Activated CD4-positive, alpha-beta memory T cell treated with anti-CD3 and anti-CD28 coated beads, Interleukin-2, amount 10 ng/mL, durations not matched to agents 7 days and 5 days (primary cell): ENCODE results near the gene EPAS1. TPM values are rescaled to one million over a fixed set of nuclear protein-coding genes. Genes with fewer than 3 reads are reported as not detected.
A peak's percentile ranks its signal among the peaks of the same experiment; 100 is the strongest.

Source experiments
- CTCF ChIA-PET: fragments of 350-600 bp; sonication (Branson Sonifier 250); formaldehyde crosslinking; loops from one replicate; lab custom pipeline; 2021; ENCODE audit warnings: antibody characterized with exemption, inconsistent platforms; lab: Charles Lee
- POLR2A ChIA-PET: fragments of 350-600 bp; sonication (Branson Sonifier 250); formaldehyde crosslinking; loops from one replicate; lab custom pipeline; 2021; ENCODE audit warnings: antibody characterized with exemption; lab: Charles Lee
- DNase-seq: peaks from one replicate; pipeline ENCODE4 v3.0.0-alpha.2; 2020
- H3K27ac Mint-ChIP-seq: one replicate; pipeline ENCODE4 v1.8.0; 2021; ENCODE audit warnings: mild to moderate bottlenecking, mixed read lengths
- H3K27me3 Mint-ChIP-seq: one replicate; pipeline ENCODE4 v1.8.0; 2021; ENCODE audit warnings: mixed read lengths
- H3K36me3 Mint-ChIP-seq: one replicate; pipeline ENCODE4 v1.8.0; 2021; ENCODE audit warnings: low read depth, mixed read lengths
- H3K4me1 Mint-ChIP-seq: one replicate; pipeline ENCODE4 v1.8.0; 2021; ENCODE audit warnings: mixed read lengths
- H3K4me3 Mint-ChIP-seq: one replicate; pipeline ENCODE4 v1.8.0; 2021; ENCODE audit warnings: mild to moderate bottlenecking, mixed read lengths
- H3K9me3 Mint-ChIP-seq: one replicate; pipeline ENCODE4 v1.8.0; 2021; ENCODE audit warnings: mixed read lengths
- total RNA-seq, 2 experiments: library from RNA; stranded (reverse); gene quantifications; one replicate each; pipeline ENCODE4 v1.2.3, GENCODE V29; 2021

Gene EPAS1
- total RNA-seq, 2 experiments from 2014 or later: 76.3 to 79.0 TPM

- no peak for DNase-seq
- Mint-ChIP-seq H3K4me3 (no peak overlapping the region), H3K4me1 (peaks cover 11% of the 10 kb centered on the region), H3K27me3 (peaks cover 4% of the 10 kb centered on the region), H3K9me3 (no peaks in the 10 kb centered on the region), H3K36me3 (no peaks in the 10 kb centered on the region), H3K27ac (no peak overlapping the region)
- POLR2A ChIA-PET: no interaction called here
- CTCF ChIA-PET: no interaction called here
These were observed 33.9 kb upstream of the EPAS1 start for GRCh38 chr2:46263347-46263746.

GRCh38 chr2:46264447-46264846 is 32.8 kb upstream of the EPAS1 start:
- Mint-ChIP-seq H3K4me1 (peaks cover 18% of the 10 kb centered on the region), H3K27me3 (peaks cover 4% of the 10 kb centered on the region), H3K36me3 (no peaks in the 10 kb centered on the region), H3K27ac (no peak overlapping the region), H3K9me3 (no peaks in the 10 kb centered on the region), H3K4me3 (no peak overlapping the region)
- no peak for DNase-seq
- ChIA-PET POLR2A (no interaction called here), CTCF (no interaction called here)

GRCh38 chr2:46266134-46266533 is 31.1 kb upstream of the EPAS1 start:
- CTCF ChIA-PET: interaction anchor here (1.2 kb wide), 1 partner anchor 11 kb away, joined by 4 read pairs; no protein-coding TSS in a partner anchor
- no peak for DNase-seq
- H3K4me3 Mint-ChIP-seq: no peak overlapping the region
- POLR2A ChIA-PET: no interaction called here
- no peaks in the 10 kb centered on the region for H3K36me3 Mint-ChIP-seq
- H3K9me3 Mint-ChIP-seq: no peaks in the 10 kb centered on the region
- H3K4me1 Mint-ChIP-seq: peaks cover 33% of the 10 kb centered on the region
- H3K27ac Mint-ChIP-seq: no peak overlapping the region
- peaks cover 4% of the 10 kb centered on the region for H3K27me3 Mint-ChIP-seq

- CTCF ChIA-PET: interaction anchor here (1.2 kb wide), 2 partner anchors 10 to 39 kb away, joined by 3 to 4 read pairs; no protein-coding TSS in a partner anchor
- Mint-ChIP-seq H3K4me1 (peaks cover 33% of the 10 kb centered on the region), H3K27me3 (peaks cover 2% of the 10 kb centered on the region), H3K4me3 (no peak overlapping the region), H3K36me3 (no peaks in the 10 kb centered on the region), H3K27ac (no peak overlapping the region), H3K9me3 (no peaks in the 10 kb centered on the region)
- POLR2A ChIA-PET: interaction anchor here (1.3 kb wide), 1 partner anchor 8 kb away, joined by 5 read pairs; no protein-coding TSS in a partner anchor
- no peak for DNase-seq
These were observed 29.6 kb upstream of the EPAS1 start for GRCh38 chr2:46267616-46268015.

GRCh38 chr2:46268196-46268595 is 29.0 kb upstream of the EPAS1 start:
- no peak for DNase-seq
- CTCF ChIA-PET: interaction anchor here (1.2 kb wide), 1 partner anchor 39 kb away, joined by 3 read pairs; no protein-coding TSS in a partner anchor

GRCh38 chr2:46269001-46269400 is 28.2 kb upstream of the EPAS1 start:
- Mint-ChIP-seq H3K36me3 (no peaks in the 10 kb centered on the region), H3K4me1 (peaks cover 33% of the 10 kb centered on the region), H3K9me3 (no peaks in the 10 kb centered on the region), H3K27ac (no peak overlapping the region), H3K27me3 (peaks cover 2% of the 10 kb centered on the region), H3K4me3 (no peak overlapping the region)
- DNase-seq: no peak
- CTCF ChIA-PET: interaction anchor here (1.2 kb wide), 1 partner anchor 40 kb away, joined by 3 read pairs; no protein-coding TSS in a partner anchor
- POLR2A ChIA-PET: interaction anchor here (1.3 kb wide), 1 partner anchor 9 kb away, joined by 5 read pairs; no protein-coding TSS in a partner anchor

More at GRCh38 chr2:46268196-46268595, 29.0 kb upstream of the EPAS1 start:
- POLR2A ChIA-PET: interaction anchor here (1.3 kb wide), 1 partner anchor 8 kb away, joined by 5 read pairs; no protein-coding TSS in a partner anchor
- H3K9me3 Mint-ChIP-seq: no peaks in the 10 kb centered on the region
- no peak overlapping the region for H3K4me3 Mint-ChIP-seq
- peaks cover 33% of the 10 kb centered on the region for H3K4me1 Mint-ChIP-seq
- H3K36me3 Mint-ChIP-seq: no peaks in the 10 kb centered on the region
- H3K27ac Mint-ChIP-seq: no peak overlapping the region
- peaks cover 2% of the 10 kb centered on the region for H3K27me3 Mint-ChIP-seq

GRCh38 chr2:46269544-46270273 is 27.5 kb upstream of the EPAS1 start:
- no peaks in the 10 kb centered on the region for H3K36me3 Mint-ChIP-seq
- no peaks in the 10 kb centered on the region for H3K9me3 Mint-ChIP-seq
- no peak overlapping the region for H3K4me3 Mint-ChIP-seq
- ChIA-PET POLR2A (interaction anchor here (1.3 to 1.5 kb wide), 2 partner anchors 11 to 40 kb away, joined by 3 to 4 read pairs; no protein-coding TSS in a partner anchor), CTCF (no interaction called here)
- no peak for DNase-seq
- peaks cover 33% of the 10 kb centered on the region for H3K4me1 Mint-ChIP-seq
- H3K27ac Mint-ChIP-seq: peak overlapping the region; percentile 77
- H3K27me3 Mint-ChIP-seq: peaks cover 2% of the 10 kb centered on the region

GRCh38 chr2:46270384-46270783 is 26.8 kb upstream of the EPAS1 start:
- Mint-ChIP-seq H3K36me3 (no peaks in the 10 kb centered on the region), H3K4me1 (peaks cover 33% of the 10 kb centered on the region), H3K9me3 (no peaks in the 10 kb centered on the region), H3K27me3 (no peaks in the 10 kb centered on the region), H3K27ac (peak overlapping the region; percentile 77), H3K4me3 (no peak overlapping the region)
- ChIA-PET CTCF (no interaction called here), POLR2A (interaction anchor here (1.3 to 1.5 kb wide), 2 partner anchors 11 to 41 kb away, joined by 3 to 4 read pairs; no protein-coding TSS in a partner anchor)
- no peak for DNase-seq

- Mint-ChIP-seq H3K27me3 (peaks cover 13% of the 10 kb centered on the region), H3K9me3 (no peaks in the 10 kb centered on the region), H3K4me1 (peaks cover 33% of the 10 kb centered on the region), H3K36me3 (no peaks in the 10 kb centered on the region), H3K4me3 (no peak overlapping the region), H3K27ac (no peak overlapping the region)
- ChIA-PET POLR2A (no interaction called here), CTCF (no interaction called here)
- no peak for DNase-seq
These were observed 23.9 kb upstream of the EPAS1 start for GRCh38 chr2:46273225-46273863.

- H3K4me3 Mint-ChIP-seq: no peak overlapping the region
- H3K4me1 Mint-ChIP-seq: peaks cover 28% of the 10 kb centered on the region
- H3K9me3 Mint-ChIP-seq: no peaks in the 10 kb centered on the region
- ChIA-PET CTCF (no interaction called here), POLR2A (no interaction called here)
- no peak for DNase-seq
- H3K36me3 Mint-ChIP-seq: no peaks in the 10 kb centered on the region
- H3K27me3 Mint-ChIP-seq: peaks cover 17% of the 10 kb centered on the region
- H3K27ac Mint-ChIP-seq: no peak overlapping the region
These were observed 23.3 kb upstream of the EPAS1 start for GRCh38 chr2:46273919-46274318.

GRCh38 chr2:46274586-46274985 is 22.6 kb upstream of the EPAS1 start:
- DNase-seq: no peak
- CTCF ChIA-PET: no interaction called here
- Mint-ChIP-seq H3K4me3 (no peak overlapping the region), H3K9me3 (no peaks in the 10 kb centered on the region), H3K36me3 (no peaks in the 10 kb centered on the region), H3K27me3 (peaks cover 19% of the 10 kb centered on the region), H3K4me1 (peaks cover 21% of the 10 kb centered on the region), H3K27ac (no peak overlapping the region)
- POLR2A ChIA-PET: no interaction called here

GRCh38 chr2:46275995-46276394 is 21.2 kb upstream of the EPAS1 start:
- POLR2A ChIA-PET: interaction anchor here (1.0 kb wide), 1 partner anchor 37 kb away, joined by 3 read pairs; no protein-coding TSS in a partner anchor
- CTCF ChIA-PET: no interaction called here
- Mint-ChIP-seq H3K4me3 (no peak overlapping the region), H3K9me3 (no peaks in the 10 kb centered on the region), H3K27ac (no peak overlapping the region), H3K27me3 (peaks cover 19% of the 10 kb centered on the region), H3K36me3 (no peaks in the 10 kb centered on the region), H3K4me1 (peaks cover 7% of the 10 kb centered on the region)
- DNase-seq: no peak

- H3K27me3 Mint-ChIP-seq: peaks cover 19% of the 10 kb centered on the region
- ChIA-PET CTCF (interaction anchor here (1.0 kb wide), 1 partner anchor 10 kb away, joined by 4 read pairs; no protein-coding TSS in a partner anchor), POLR2A (no interaction called here)
- H3K27ac Mint-ChIP-seq: no peak overlapping the region
- peaks cover 7% of the 10 kb centered on the region for H3K4me1 Mint-ChIP-seq
- no peaks in the 10 kb centered on the region for H3K36me3 Mint-ChIP-seq
- no peaks in the 10 kb centered on the region for H3K9me3 Mint-ChIP-seq
- no peak overlapping the region for H3K4me3 Mint-ChIP-seq
- no peak for DNase-seq
These were observed 20.6 kb upstream of the EPAS1 start for GRCh38 chr2:46276642-46277041.
